ENCODE results near the gene SDK2.

The SDK2 gene

DNA sequence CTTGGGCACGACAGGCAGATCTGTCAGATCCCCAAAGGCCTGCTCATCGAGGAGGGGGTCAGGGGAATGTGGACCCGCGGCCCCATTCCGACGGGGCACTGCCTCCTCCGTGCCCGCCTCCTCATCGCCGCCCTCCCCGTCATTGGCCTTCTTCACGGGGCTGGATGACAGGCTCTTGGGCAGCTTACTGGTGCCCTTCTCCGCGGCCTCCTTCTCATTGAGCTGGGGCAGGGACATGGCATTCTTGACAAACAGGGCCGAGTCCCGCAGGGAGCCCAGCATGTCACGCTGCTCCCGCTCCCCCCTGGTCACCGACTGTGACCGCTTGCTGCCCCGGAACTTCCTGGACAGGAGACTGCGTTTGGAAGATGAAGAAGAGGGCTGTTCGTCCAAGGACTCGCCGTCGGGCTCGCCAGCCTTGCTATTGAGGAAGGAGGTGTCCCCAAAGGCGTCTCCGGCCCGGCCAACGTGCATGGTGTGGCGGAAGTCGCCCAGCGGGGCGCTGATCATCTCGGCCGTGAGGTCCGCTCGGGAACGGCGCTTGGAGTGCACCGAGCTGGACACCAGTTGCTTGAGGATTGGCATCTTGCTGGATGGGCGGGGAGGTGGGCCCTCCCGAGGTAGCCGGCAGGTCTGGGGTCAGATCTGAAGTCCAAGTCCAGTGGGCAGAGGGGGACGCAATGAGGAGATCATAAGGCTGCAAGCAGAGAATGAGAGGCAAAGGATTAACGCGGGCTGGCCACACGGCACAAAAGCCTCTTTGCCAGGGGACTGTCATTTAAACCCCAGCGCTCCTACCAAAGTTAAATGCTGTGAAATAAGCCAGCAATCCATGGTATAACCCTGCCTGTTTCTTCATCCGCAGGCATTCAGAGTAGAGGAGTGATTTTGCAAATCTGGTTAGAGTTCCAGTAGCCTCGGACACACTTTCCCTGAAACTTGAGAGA is 358.1 kb downstream of the SDK2 start:
- DNase-seq (ENCODE audit: extremely low read depth, low read depth) = no peak

DNA sequence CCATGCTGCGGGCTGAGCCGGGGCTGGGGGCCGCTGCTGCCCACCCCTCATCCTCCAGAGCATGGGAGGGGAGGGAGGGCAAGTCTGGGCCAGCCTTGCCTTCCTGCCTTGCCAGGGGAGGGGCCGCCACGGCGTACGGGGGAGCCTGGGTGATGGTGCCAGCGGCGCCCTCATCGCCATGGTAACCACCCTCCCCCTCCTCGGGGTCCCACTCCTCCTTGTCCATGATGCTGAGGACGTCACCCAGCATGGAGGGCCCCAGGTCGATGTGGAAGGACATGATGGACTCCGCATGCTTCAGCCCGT is 358.7 kb downstream of the SDK2 start:
- no peak for DNase-seq (ENCODE audit: extremely low read depth, low read depth)
- TF ChIP-seq, protein P1, sequence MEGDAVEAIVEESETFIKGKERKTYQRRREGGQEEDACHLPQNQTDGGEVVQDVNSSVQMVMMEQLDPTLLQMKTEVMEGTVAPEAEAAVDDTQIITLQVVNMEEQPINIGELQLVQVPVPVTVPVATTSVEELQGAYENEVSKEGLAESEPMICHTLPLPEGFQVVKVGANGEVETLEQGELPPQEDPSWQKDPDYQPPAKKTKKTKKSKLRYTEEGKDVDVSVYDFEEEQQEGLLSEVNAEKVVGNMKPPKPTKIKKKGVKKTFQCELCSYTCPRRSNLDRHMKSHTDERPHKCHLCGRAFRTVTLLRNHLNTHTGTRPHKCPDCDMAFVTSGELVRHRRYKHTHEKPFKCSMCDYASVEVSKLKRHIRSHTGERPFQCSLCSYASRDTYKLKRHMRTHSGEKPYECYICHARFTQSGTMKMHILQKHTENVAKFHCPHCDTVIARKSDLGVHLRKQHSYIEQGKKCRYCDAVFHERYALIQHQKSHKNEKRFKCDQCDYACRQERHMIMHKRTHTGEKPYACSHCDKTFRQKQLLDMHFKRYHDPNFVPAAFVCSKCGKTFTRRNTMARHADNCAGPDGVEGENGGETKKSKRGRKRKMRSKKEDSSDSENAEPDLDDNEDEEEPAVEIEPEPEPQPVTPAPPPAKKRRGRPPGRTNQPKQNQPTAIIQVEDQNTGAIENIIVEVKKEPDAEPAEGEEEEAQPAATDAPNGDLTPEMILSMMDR (IDR thresholded peaks at IDR 0.05; ENCODE audit: low read depth, low read length) = no peak

More for the DNA sequence above, 358.1 kb downstream of the SDK2 start:
- TF ChIP-seq, protein P1 (IDR thresholded peaks at IDR 0.05; ENCODE audit: low read depth, low read length) = no peak

DNA sequence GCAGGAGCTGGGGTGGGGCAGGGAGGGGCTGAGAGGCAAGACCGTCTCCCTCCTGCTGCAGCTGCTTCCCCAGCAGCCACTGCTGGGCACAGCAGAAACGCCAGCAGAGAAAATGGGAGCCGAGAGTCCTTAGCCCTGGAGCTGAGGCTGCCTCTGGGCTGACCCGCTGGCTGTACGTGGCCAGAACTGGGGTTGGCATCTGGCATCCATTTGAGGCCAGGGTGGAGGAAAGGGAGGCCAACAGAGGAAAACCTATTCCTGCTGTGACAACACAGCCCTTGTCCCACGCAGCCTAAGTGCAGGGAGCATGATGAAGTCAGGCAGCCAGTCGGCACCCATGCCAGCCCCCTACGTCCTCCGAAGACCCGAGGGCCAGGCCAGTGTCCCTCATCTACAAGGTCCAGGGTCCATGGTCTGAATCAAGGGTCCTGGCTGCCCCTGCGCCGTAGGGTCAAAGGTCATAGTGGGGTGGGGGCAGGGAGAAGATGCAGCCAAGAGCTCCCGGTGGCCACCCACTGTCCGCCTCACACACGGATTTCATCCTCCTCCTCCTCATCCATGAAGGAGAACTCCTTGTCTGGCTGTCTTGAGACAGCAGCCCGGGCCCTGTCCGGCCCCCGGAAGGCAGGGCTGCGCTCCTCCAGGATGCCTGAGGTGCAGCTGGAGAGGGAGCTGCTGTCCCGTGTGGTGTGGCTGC is 359.2 kb downstream of the SDK2 start:
- no peak for DNase-seq (ENCODE audit: extremely low read depth, low read depth)
- TF ChIP-seq, protein P1 (IDR thresholded peaks at IDR 0.05; ENCODE audit: low read depth, low read length) = no peak
